K562 (cell line): ENCODE measurements around the gene NUP62. TPM values are rescaled to one million over a fixed set of nuclear protein-coding genes. Genes with fewer than 3 reads are reported as not detected.

Experiments used
- GABPA ChIP-seq: fragments of 200-800 bp; sonication (Bioruptor generic); conservative IDR thresholded peaks from 2 replicates; pipeline ENCODE4 v1.6.1; 2016; ENCODE audit warnings: low read depth, missing genetic modification characterization, missing compliant biosample characterization
- KLF1 ChIP-seq: fragments of 450-650 bp; IDR thresholded peaks from 2 replicates; pipeline ENCODE4 v1.6.1; 2016; ENCODE audit warnings: missing genetic modification characterization, missing compliant biosample characterization
- RFX5 ChIP-seq: IDR thresholded peaks from 2 replicates; pipeline ENCODE4 v1.6.1; 2011; ENCODE audit warnings: low read depth, mild to moderate bottlenecking, improper control_type of control experiment, low read length
- polyA plus RNA-seq, 8 experiments: library from polyadenylated mRNA; depleted of rRNA in 4 of 8; stranded (reverse) in 5 of 8; unstranded in 3 of 8; fragments of >200 nt; fragmentation: Nextera tagmentation in 2 of 8; fragmentation: Illumina TruSeq in 1 of 8; extraction: Ambion mirVana in 2 of 8; extraction: Trizol in 1 of 8; gene quantifications; 2 replicates each; pipeline versions ENCODE4 v1.2.1 to v1.2.3, GENCODE V29; 2011 to 2014; ENCODE audit warnings: inconsistent platforms in 1 of 8, missing spikeins in 1 of 8
- total RNA-seq, 7 experiments: library from RNA; depleted of rRNA in 6 of 7; stranded (reverse); fragments of >200 nt in 6 of 7; fragmentation: Illumina TruSeq in 2 of 7; extraction: Trizol in 2 of 7; gene quantifications; 2 replicates each; pipeline versions ENCODE4 v1.2.1 to v1.2.3, GENCODE V29; 2011 to 2021; ENCODE audit warnings: low replicate concordance in 1 of 7
- TF ChIP-seq, protein P1 (sequence below): sonication (generic); formaldehyde crosslinking; IDR thresholded peaks from 2 replicates; pipeline ENCODE4 v1.8.0; 2022; ENCODE audit warnings: mild to moderate bottlenecking, missing genetic modification reagents
- TF ChIP-seq, protein P2 (sequence below): fragments of 450-650 bp; formaldehyde crosslinking; IDR thresholded peaks from 2 replicates; pipeline ENCODE4 v1.4.0; 2020; ENCODE audit warnings: mild to moderate bottlenecking, moderate library complexity
- TF ChIP-seq, protein P3 (sequence below): sonication (generic); formaldehyde crosslinking; IDR thresholded peaks from 2 replicates; pipeline ENCODE4 v1.8.0; 2022; ENCODE audit warnings: missing genetic modification reagents, mild to moderate bottlenecking, borderline replicate concordance
- TF ChIP-seq, protein P4 (sequence below), 2 experiments: fragments of 450-650 bp; formaldehyde crosslinking in 1 of 2; IDR thresholded peaks; 2 replicates each; pipeline versions ENCODE4 v1.4.0 to v1.6.1; 2014 to 2020; ENCODE audit warnings: mild to moderate bottlenecking in 2 of 2, borderline replicate concordance in 1 of 2, low read depth in 1 of 2
- TF ChIP-seq, protein P5 (sequence below): sonication (generic); formaldehyde crosslinking; IDR thresholded peaks from 2 replicates; pipeline ENCODE4 v1.8.1; 2023; ENCODE audit warnings: missing genetic modification reagents, mild to moderate bottlenecking, borderline replicate concordance

The NUP62 gene
- total and polyA plus RNA-seq, 9 of the 15 experiments (the other 6 are each of a cell fraction or from before 2014, with no cell fraction given) = 16.9 to 109 (median 66.0) TPM

DNA sequence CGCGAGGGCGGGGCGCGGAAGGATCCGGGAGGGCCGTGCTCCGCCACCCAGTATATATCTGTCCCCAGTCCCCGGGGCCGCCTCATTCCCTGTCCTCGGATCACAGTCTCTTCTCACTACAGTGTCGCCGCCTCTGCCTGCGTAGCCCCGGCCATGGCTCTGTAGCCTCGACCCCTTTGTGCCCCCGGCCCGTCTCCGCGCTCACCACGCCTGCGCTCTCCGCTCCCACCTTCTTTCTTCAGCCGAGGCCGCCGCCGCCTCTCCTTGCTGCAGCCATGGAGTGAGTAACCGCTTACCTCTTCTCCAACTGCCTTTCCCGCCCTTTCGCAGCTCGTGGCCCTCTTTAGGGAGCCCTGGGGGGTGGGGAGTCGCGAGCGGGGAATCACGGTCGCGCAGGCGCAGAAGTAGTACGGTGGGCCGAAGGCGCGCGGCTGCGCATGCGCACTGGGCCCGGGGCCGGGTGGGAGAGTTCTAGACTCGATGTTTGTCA is at the start of gene NUP62, which contains the start of gene ATF5 (continued):
- no peak; the same call in 1 of the 2 replicates for TF ChIP-seq KLF1 (tag)
- TF ChIP-seq, protein P1, sequence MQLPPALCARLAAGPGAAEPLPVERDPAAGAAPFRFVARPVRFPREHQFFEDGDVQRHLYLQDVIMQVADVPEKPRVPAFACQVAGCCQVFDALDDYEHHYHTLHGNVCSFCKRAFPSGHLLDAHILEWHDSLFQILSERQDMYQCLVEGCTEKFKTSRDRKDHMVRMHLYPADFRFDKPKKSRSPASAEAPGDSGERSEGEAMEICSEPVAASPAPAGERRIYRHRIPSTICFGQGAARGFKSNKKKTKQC (CRISPR knock-in tag) = no peak
- TF ChIP-seq, protein P2, sequence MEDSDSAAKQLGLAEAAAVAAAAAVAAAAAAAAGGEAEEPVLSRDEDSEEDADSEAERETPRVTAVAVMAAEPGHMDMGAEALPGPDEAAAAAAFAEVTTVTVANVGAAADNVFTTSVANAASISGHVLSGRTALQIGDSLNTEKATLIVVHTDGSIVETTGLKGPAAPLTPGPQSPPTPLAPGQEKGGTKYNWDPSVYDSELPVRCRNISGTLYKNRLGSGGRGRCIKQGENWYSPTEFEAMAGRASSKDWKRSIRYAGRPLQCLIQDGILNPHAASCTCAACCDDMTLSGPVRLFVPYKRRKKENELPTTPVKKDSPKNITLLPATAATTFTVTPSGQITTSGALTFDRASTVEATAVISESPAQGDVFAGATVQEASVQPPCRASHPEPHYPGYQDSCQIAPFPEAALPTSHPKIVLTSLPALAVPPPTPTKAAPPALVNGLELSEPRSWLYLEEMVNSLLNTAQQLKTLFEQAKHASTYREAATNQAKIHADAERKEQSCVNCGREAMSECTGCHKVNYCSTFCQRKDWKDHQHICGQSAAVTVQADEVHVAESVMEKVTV (CRISPR knock-in tag) = no peak
- TF ChIP-seq, protein P3, sequence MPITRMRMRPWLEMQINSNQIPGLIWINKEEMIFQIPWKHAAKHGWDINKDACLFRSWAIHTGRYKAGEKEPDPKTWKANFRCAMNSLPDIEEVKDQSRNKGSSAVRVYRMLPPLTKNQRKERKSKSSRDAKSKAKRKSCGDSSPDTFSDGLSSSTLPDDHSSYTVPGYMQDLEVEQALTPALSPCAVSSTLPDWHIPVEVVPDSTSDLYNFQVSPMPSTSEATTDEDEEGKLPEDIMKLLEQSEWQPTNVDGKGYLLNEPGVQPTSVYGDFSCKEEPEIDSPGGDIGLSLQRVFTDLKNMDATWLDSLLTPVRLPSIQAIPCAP (CRISPR knock-in tag) = no peak
- TF ChIP-seq RFX5 = no peak
- TF ChIP-seq GABPA = no peak; the same call in none of the 2 replicates
- TF ChIP-seq, protein P4, sequence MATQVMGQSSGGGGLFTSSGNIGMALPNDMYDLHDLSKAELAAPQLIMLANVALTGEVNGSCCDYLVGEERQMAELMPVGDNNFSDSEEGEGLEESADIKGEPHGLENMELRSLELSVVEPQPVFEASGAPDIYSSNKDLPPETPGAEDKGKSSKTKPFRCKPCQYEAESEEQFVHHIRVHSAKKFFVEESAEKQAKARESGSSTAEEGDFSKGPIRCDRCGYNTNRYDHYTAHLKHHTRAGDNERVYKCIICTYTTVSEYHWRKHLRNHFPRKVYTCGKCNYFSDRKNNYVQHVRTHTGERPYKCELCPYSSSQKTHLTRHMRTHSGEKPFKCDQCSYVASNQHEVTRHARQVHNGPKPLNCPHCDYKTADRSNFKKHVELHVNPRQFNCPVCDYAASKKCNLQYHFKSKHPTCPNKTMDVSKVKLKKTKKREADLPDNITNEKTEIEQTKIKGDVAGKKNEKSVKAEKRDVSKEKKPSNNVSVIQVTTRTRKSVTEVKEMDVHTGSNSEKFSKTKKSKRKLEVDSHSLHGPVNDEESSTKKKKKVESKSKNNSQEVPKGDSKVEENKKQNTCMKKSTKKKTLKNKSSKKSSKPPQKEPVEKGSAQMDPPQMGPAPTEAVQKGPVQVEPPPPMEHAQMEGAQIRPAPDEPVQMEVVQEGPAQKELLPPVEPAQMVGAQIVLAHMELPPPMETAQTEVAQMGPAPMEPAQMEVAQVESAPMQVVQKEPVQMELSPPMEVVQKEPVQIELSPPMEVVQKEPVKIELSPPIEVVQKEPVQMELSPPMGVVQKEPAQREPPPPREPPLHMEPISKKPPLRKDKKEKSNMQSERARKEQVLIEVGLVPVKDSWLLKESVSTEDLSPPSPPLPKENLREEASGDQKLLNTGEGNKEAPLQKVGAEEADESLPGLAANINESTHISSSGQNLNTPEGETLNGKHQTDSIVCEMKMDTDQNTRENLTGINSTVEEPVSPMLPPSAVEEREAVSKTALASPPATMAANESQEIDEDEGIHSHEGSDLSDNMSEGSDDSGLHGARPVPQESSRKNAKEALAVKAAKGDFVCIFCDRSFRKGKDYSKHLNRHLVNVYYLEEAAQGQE (IDR thresholded peaks at IDR 0.05; ENCODE audit: borderline replicate concordance) = no peak
- TF ChIP-seq, protein P4 (CRISPR knock-in tag; IDR thresholded peaks at IDR 0.05; ENCODE audit: low read depth) = peak; percentile 81; the same call in 1 of the 2 replicates
- TF ChIP-seq, protein P5, sequence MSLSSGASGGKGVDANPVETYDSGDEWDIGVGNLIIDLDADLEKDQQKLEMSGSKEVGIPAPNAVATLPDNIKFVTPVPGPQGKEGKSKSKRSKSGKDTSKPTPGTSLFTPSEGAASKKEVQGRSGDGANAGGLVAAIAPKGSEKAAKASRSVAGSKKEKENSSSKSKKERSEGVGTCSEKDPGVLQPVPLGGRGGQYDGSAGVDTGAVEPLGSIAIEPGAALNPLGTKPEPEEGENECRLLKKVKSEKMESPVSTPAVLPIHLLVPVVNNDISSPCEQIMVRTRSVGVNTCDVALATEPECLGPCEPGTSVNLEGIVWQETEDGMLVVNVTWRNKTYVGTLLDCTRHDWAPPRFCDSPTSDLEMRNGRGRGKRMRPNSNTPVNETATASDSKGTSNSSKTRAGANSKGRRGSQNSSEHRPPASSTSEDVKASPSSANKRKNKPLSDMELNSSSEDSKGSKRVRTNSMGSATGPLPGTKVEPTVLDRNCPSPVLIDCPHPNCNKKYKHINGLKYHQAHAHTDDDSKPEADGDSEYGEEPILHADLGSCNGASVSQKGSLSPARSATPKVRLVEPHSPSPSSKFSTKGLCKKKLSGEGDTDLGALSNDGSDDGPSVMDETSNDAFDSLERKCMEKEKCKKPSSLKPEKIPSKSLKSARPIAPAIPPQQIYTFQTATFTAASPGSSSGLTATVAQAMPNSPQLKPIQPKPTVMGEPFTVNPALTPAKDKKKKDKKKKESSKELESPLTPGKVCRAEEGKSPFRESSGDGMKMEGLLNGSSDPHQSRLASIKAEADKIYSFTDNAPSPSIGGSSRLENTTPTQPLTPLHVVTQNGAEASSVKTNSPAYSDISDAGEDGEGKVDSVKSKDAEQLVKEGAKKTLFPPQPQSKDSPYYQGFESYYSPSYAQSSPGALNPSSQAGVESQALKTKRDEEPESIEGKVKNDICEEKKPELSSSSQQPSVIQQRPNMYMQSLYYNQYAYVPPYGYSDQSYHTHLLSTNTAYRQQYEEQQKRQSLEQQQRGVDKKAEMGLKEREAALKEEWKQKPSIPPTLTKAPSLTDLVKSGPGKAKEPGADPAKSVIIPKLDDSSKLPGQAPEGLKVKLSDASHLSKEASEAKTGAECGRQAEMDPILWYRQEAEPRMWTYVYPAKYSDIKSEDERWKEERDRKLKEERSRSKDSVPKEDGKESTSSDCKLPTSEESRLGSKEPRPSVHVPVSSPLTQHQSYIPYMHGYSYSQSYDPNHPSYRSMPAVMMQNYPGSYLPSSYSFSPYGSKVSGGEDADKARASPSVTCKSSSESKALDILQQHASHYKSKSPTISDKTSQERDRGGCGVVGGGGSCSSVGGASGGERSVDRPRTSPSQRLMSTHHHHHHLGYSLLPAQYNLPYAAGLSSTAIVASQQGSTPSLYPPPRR = no peak; the same call in 1 of the 2 replicates
